Suprapubic skin (tissue), 4 donors: ENCODE measurements around the gene ZNF532. TPM values are rescaled to one million over a fixed set of nuclear protein-coding genes. Genes with fewer than 3 reads are reported as not detected.

ENCODE experiments used
- DNase-seq, 2 donors: peaks; one replicate each; pipeline ENCODE4 v3.0.0-alpha.2; 2019; ENCODE audit warnings: low spot score in 2 of 2
- H3K27ac ChIP-seq: fragments of 200-600 bp; sonication (generic); one replicate; pipeline ENCODE4 v1.5.1; 2019
- H3K27me3 ChIP-seq: fragments of 200-600 bp; sonication (generic); one replicate; pipeline ENCODE4 v1.5.1; 2019
- H3K36me3 ChIP-seq: fragments of 200-600 bp; sonication (generic); one replicate; pipeline ENCODE4 v1.5.1; 2019
- H3K4me1 ChIP-seq: fragments of 200-600 bp; sonication (generic); one replicate; pipeline ENCODE4 v1.5.1; 2019
- H3K4me3 ChIP-seq: fragments of 200-600 bp; sonication (generic); one replicate; pipeline ENCODE4 v1.5.1; 2019; ENCODE audit warnings: mild to moderate bottlenecking
- H3K9me3 ChIP-seq: fragments of 200-600 bp; sonication (generic); one replicate; pipeline ENCODE4 v1.5.1; 2019
- EP300 ChIP-seq: sonication (generic); formaldehyde crosslinking; IDR thresholded peaks from one replicate; pipeline ENCODE4 v1.6.1; 2017; ENCODE audit warnings: antibody characterized with exemption
- POLR2A ChIP-seq, 2 donors: fragments of 450-650 bp; IDR thresholded peaks; one replicate each; pipeline ENCODE4 v1.6.1; 2017; ENCODE audit warnings: antibody characterized with exemption in 2 of 2, mild to moderate bottlenecking in 2 of 2, moderate library complexity in 2 of 2
- POLR2AphosphoS5 ChIP-seq, 3 donors: sonication (generic); formaldehyde crosslinking; IDR thresholded peaks; one replicate each; pipeline ENCODE4 v1.6.1; 2017; ENCODE audit warnings: antibody characterized with exemption in 3 of 3
- WGBS: methylation state at CpG from one replicate; pipeline ENCODE4 v1.1.5; 2018; 5-methylcytosine and 5-hydroxymethylcytosine counted together
- total RNA-seq, 4 donors: library from RNA; depleted of rRNA; stranded (reverse); fragments of >200 nt; gene quantifications; one replicate each; pipeline ENCODE4 v1.1.0, GENCODE V29; 2016
- TF ChIP-seq, protein P1 (sequence below), 2 donors: fragments of 200-600 bp in 1 of 2; fragments of 450-650 bp in 1 of 2; sonication (generic) in 1 of 2; IDR thresholded peaks; one replicate each; pipeline ENCODE4 v1.5.1; 2016 to 2019; ENCODE audit warnings: antibody characterized with exemption in 2 of 2, mild to moderate bottlenecking in 1 of 2, moderate library complexity in 1 of 2

ZNF532 gene
- total RNA-seq, 4 donors from 2014 or later: 31.1 to 58.5 (median 51.7) TPM

DNA sequence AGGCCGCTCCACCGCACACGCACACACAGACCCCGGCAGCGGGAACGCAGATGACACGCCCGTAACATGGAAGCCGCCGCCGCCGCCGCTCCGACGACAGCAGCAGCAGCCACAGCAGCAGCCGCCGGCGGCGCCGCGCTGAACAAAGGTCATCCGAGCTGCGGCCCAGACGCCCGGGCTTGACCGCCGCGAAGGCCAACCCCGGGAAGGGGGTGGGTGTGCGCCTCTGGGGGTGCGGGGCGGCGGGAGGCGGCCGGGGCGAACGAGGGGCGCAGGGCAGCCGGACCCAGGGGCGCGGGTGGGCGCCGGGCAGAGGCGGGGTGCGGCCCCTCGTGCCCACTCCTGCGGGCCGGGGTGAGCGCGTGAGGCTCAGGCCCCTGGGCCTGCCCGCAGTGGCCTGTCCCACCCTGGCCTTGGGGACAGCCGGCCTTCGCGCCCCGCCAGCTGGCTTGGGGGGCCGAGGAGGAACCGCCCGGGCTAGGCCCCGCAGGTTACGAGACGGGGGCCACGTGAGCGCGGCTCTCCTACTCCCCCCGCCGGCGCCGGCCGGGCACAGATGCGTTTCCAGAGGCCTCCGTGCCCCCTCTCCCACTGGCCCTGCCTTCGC lies 1.0 kb upstream of the ZNF532 start:
- no peaks in the 10 kb centered on the region for H3K9me3 ChIP-seq
- DNase-seq: no peak
- peak overlapping the region; percentile 64 for H3K4me3 ChIP-seq
- H3K36me3 ChIP-seq: peaks cover 5% of the 10 kb centered on the region
- no peaks in the 10 kb centered on the region for H3K27me3 ChIP-seq
- WGBS: 6% methylated on average over 11 of the region's 72 CpGs
- no peak for TF ChIP-seq POLR2A (IDR thresholded peaks at IDR 0.05)
- TF ChIP-seq, protein P1, sequence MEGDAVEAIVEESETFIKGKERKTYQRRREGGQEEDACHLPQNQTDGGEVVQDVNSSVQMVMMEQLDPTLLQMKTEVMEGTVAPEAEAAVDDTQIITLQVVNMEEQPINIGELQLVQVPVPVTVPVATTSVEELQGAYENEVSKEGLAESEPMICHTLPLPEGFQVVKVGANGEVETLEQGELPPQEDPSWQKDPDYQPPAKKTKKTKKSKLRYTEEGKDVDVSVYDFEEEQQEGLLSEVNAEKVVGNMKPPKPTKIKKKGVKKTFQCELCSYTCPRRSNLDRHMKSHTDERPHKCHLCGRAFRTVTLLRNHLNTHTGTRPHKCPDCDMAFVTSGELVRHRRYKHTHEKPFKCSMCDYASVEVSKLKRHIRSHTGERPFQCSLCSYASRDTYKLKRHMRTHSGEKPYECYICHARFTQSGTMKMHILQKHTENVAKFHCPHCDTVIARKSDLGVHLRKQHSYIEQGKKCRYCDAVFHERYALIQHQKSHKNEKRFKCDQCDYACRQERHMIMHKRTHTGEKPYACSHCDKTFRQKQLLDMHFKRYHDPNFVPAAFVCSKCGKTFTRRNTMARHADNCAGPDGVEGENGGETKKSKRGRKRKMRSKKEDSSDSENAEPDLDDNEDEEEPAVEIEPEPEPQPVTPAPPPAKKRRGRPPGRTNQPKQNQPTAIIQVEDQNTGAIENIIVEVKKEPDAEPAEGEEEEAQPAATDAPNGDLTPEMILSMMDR (IDR thresholded peaks at IDR 0.05): no peak
- TF ChIP-seq EP300: no peak
- no peak for TF ChIP-seq POLR2AphosphoS5 (IDR thresholded peaks at IDR 0.05)
- H3K4me1 ChIP-seq: peaks cover 77% of the 10 kb centered on the region
- peak overlapping the region; percentile 96 for H3K27ac ChIP-seq

GRCh38 chr18:58865033-58865590 lies 435 bp downstream of the ZNF532 start:
- H3K36me3 ChIP-seq: peaks cover 5% of the 10 kb centered on the region
- no peak for DNase-seq
- 32% methylated on average over 4 of the region's 4 CpGs for WGBS
- H3K4me1 ChIP-seq: peaks cover 70% of the 10 kb centered on the region
- H3K4me3 ChIP-seq: peak overlapping the region; percentile 64
- no peak for TF ChIP-seq POLR2AphosphoS5 (IDR thresholded peaks at IDR 0.05)
- TF ChIP-seq EP300: no peak
- TF ChIP-seq POLR2A (IDR thresholded peaks at IDR 0.05): no peak
- TF ChIP-seq, protein P1 (IDR thresholded peaks at IDR 0.05): no peak
- H3K27ac ChIP-seq: peak overlapping the region; percentile 96
- H3K27me3 ChIP-seq: no peaks in the 10 kb centered on the region
- H3K9me3 ChIP-seq: no peaks in the 10 kb centered on the region

DNA sequence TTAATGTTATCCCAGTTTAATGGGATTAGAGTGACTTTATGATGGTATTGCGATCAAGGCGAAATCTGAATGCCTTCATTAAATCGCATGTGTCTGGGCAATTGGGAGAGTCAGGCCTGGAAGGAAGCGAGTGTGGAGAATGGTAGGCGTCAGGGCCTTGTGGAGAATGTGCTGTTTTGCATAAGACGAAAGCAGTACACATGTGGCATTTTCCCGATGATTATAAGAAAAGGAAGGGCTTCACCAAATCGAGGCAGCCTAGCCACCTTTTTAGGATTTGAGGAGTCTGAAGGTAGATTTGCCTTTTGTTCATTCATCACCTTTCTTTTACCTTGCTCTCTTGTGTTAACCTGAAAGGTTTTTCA lies 1.0 kb downstream of the ZNF532 start:
- H3K4me1 ChIP-seq: peaks cover 67% of the 10 kb centered on the region
- TF ChIP-seq POLR2AphosphoS5 (IDR thresholded peaks at IDR 0.05) (no peak), POLR2A (IDR thresholded peaks at IDR 0.05) (no peak), EP300 (no peak)
- TF ChIP-seq, protein P1 (IDR thresholded peaks at IDR 0.05): no peak
- H3K36me3 ChIP-seq: peaks cover 5% of the 10 kb centered on the region
- peak overlapping the region; percentile 96 for H3K27ac ChIP-seq
- no peaks in the 10 kb centered on the region for H3K27me3 ChIP-seq
- DNase-seq: no peak
- no peaks in the 10 kb centered on the region for H3K9me3 ChIP-seq
- 69% methylated on average over 8 of the region's 8 CpGs for whole genome bisulfite sequencing
- peak overlapping the region; percentile 8 for H3K4me3 ChIP-seq

GRCh38 chr18:58866066-58866772 lies 1.5 kb downstream of the ZNF532 start:
- H3K36me3 ChIP-seq: peaks cover 8% of the 10 kb centered on the region
- TF ChIP-seq EP300 (no peak), POLR2A (IDR thresholded peaks at IDR 0.05) (no peak), POLR2AphosphoS5 (IDR thresholded peaks at IDR 0.05) (no peak)
- TF ChIP-seq, protein P1 (IDR thresholded peaks at IDR 0.05): no peak
- H3K4me1 ChIP-seq: peaks cover 62% of the 10 kb centered on the region
- H3K27me3 ChIP-seq: no peaks in the 10 kb centered on the region
- H3K9me3 ChIP-seq: no peaks in the 10 kb centered on the region
- DNase-seq: no peak
- 66% methylated on average over 9 of the region's 9 CpGs for WGBS
- peak overlapping the region; percentile 96 for H3K27ac ChIP-seq
- H3K4me3 ChIP-seq: peak overlapping the region; percentile 8

- H3K4me1 ChIP-seq: peaks cover 63% of the 10 kb centered on the region
- DNase-seq: no peak
- H3K36me3 ChIP-seq: peaks cover 10% of the 10 kb centered on the region
- H3K27ac ChIP-seq: peak overlapping the region; percentile 96
- no peaks in the 10 kb centered on the region for H3K9me3 ChIP-seq
- 61% methylated on average over 6 of the region's 6 CpGs for WGBS
- TF ChIP-seq, protein P1 (IDR thresholded peaks at IDR 0.05): no peak
- TF ChIP-seq POLR2A (IDR thresholded peaks at IDR 0.05) (no peak), POLR2AphosphoS5 (IDR thresholded peaks at IDR 0.05) (no peak), EP300 (no peak)
- peak overlapping the region; percentile 8 for H3K4me3 ChIP-seq
- no peaks in the 10 kb centered on the region for H3K27me3 ChIP-seq
These were observed 2.1 kb downstream of the ZNF532 start for GRCh38 chr18:58866773-58867150.
